Loucy (cell line): ENCODE data around the gene HOXB7.

Experiments used
- EZH2phosphoT487 ChIP-seq: fragments of 200-600 bp; IDR thresholded peaks from 2 replicates; pipeline ENCODE4 v1.6.1; 2018; ENCODE audit warnings: antibody characterized with exemption, mild to moderate bottlenecking, moderate library complexity, borderline replicate concordance
- TF ChIP-seq, protein P1 (sequence below): fragments of 200-600 bp; sonication (generic); conservative IDR thresholded peaks from 2 replicates; pipeline ENCODE4 v1.5.1; 2014; ENCODE audit warnings: mild to moderate bottlenecking, antibody characterized with exemption, low read length

DNA sequence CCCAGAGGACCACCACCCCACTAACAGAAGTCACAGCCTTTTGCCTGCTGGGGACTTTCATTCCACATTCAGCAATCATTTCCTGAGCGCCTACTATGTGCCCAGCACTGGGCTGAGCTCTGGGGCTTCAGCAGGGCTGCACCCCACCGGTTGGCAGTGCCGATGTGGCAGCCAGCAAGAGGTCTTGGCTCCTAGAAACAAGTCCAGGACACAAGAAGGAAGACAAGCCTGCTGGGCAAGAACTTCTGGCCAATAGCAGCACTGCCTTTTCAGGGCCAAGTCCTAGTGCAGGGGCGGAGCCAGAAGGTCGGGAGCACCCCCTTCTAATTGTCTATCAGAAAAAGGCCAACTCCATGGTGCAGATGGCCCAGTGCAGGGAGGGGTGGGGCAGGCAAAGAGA lies 28.3 kb upstream of the HOXB7 start:
- TF ChIP-seq, protein P1, sequence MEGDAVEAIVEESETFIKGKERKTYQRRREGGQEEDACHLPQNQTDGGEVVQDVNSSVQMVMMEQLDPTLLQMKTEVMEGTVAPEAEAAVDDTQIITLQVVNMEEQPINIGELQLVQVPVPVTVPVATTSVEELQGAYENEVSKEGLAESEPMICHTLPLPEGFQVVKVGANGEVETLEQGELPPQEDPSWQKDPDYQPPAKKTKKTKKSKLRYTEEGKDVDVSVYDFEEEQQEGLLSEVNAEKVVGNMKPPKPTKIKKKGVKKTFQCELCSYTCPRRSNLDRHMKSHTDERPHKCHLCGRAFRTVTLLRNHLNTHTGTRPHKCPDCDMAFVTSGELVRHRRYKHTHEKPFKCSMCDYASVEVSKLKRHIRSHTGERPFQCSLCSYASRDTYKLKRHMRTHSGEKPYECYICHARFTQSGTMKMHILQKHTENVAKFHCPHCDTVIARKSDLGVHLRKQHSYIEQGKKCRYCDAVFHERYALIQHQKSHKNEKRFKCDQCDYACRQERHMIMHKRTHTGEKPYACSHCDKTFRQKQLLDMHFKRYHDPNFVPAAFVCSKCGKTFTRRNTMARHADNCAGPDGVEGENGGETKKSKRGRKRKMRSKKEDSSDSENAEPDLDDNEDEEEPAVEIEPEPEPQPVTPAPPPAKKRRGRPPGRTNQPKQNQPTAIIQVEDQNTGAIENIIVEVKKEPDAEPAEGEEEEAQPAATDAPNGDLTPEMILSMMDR: no peak
- TF ChIP-seq EZH2phosphoT487: no peak
